ENCODE data around the gene GPR137B.

The GPR137B gene

DNA sequence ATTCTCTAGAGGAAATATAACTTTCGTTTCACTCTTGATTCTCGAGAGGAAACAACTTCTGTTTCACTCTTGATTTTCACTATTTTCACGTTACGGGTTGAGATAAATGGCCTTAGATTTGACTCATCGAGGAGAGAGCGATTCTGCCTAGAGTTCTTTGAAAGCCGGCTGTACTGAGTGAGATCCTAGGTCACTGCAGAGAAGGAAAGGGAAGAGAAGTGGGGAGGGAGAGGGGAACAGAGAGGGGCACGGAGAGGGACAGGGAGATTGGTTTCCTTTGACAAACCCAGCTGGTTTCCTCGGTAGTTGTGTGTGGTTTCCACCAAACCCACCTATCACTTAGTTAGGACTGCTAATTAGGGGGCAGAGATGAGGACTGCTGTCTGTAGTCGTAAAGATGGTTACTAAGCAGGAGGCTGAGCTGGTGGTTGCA is 21.6 kb upstream of the GPR137B start:
- no peak for TF ChIP-seq CTCF (IDR thresholded peaks at IDR 0.05; ENCODE audit: low read depth, low read length, missing control alignments)
- H3K4me3 ChIP-seq (ENCODE audit: low read depth, low read length): no peak overlapping the region
- DNase-seq: no peak
- no peaks in the 10 kb centered on the region for H3K27me3 ChIP-seq (replicated peaks)
- H3K27ac ChIP-seq: no peak overlapping the region
- no peaks in the 10 kb centered on the region for H3K36me3 ChIP-seq (replicated peaks)
- in situ Hi-C loops (cut with HindIII; ENCODE audit: low pct_ligation_motif_present, low sequenced_read_pairs): loop anchor here (25.0 kb wide), 1 partner anchor 367 kb away; no protein-coding TSS in a partner anchor

GRCh38 chr1:236122176-236122575 is 20.2 kb upstream of the GPR137B start:
- no peak overlapping the region for H3K4me3 ChIP-seq (ENCODE audit: low read depth, low read length)
- H3K36me3 ChIP-seq (replicated peaks): no peaks in the 10 kb centered on the region
- no peak overlapping the region for H3K27ac ChIP-seq
- no peaks in the 10 kb centered on the region for H3K27me3 ChIP-seq (replicated peaks)
- DNase-seq: no peak
- in situ Hi-C loops (cut with HindIII; ENCODE audit: low pct_ligation_motif_present, low sequenced_read_pairs): loop anchor here (25.0 kb wide), 1 partner anchor 365 kb away; no protein-coding TSS in a partner anchor
- no peak for TF ChIP-seq CTCF (IDR thresholded peaks at IDR 0.05; ENCODE audit: low read depth, low read length, missing control alignments)

DNA sequence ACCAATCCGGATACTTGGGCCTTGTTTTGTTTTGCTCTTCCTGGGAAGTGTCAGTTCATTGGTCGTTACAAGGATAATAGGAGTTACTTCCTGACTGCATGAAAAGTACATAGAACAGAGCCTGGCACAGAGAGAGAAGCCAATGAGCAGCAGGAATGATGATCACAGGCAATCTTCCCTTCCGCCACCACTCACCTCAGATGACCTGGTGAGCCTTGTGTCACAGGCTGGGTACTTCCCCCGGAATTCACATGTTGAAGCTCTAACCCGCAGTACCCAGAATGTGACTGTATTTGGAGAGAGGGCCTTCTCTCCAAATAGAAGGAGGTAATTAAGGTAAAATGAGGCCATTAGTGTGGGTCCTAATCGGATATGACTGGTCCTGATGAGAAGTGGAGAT is 18.8 kb upstream of the GPR137B start:
- DNase-seq: no peak
- Histone ChIP-seq H3K4me3 (ENCODE audit: low read depth, low read length) (no peak overlapping the region), H3K27ac (no peak overlapping the region), H3K36me3 (replicated peaks) (no peaks in the 10 kb centered on the region), H3K27me3 (replicated peaks) (no peaks in the 10 kb centered on the region)
- in situ Hi-C loops (cut with HindIII; ENCODE audit: low pct_ligation_motif_present, low sequenced_read_pairs): loop anchor here (25.0 kb wide), 1 partner anchor 364 kb away; no protein-coding TSS in a partner anchor
- TF ChIP-seq CTCF (IDR thresholded peaks at IDR 0.05; ENCODE audit: low read depth, low read length, missing control alignments): no peak

- no peak overlapping the region for H3K27ac ChIP-seq
- no peaks in the 10 kb centered on the region for H3K36me3 ChIP-seq (replicated peaks)
- in situ Hi-C loops (cut with HindIII; ENCODE audit: low pct_ligation_motif_present, low sequenced_read_pairs): loop anchor here (25.0 kb wide), 1 partner anchor 362 kb away; no protein-coding TSS in a partner anchor
- H3K4me3 ChIP-seq (ENCODE audit: low read depth, low read length): no peak overlapping the region
- TF ChIP-seq CTCF (IDR thresholded peaks at IDR 0.05; ENCODE audit: low read depth, low read length, missing control alignments): peak; percentile 36
- H3K27me3 ChIP-seq (replicated peaks): no peaks in the 10 kb centered on the region
- DNase-seq: no peak
Observed at GRCh38 chr1:236124965-236125364, 17.4 kb upstream of the GPR137B start.

DNA sequence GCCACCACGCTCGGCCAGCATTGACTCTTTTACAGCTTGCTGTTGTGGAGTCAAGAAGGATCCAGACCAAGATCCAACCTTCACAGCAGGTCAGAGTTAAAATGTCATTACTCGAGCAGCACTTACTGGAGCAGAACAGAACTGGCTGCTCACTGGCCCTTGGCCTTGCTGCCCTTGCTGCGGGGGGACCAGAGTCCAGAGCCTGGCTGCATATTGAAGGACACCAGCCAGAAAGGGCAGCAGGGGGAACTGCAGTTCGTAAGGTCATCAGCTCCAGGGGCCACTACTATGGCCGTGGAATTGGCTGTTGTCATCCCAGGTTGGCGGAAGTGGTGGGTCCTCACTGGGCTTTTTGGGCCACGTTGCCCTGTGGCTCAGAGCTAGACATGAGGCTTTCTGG is 15.3 kb upstream of the GPR137B start:
- no peak for TF ChIP-seq CTCF (IDR thresholded peaks at IDR 0.05; ENCODE audit: low read depth, low read length, missing control alignments)
- H3K36me3 ChIP-seq (replicated peaks): no peaks in the 10 kb centered on the region
- H3K4me3 ChIP-seq (ENCODE audit: low read depth, low read length): no peak overlapping the region
- DNase-seq: no peak
- no peak overlapping the region for H3K27ac ChIP-seq
- in situ Hi-C loops (cut with HindIII; ENCODE audit: low pct_ligation_motif_present, low sequenced_read_pairs): no loop called here
- H3K27me3 ChIP-seq (replicated peaks): no peaks in the 10 kb centered on the region

- Histone ChIP-seq H3K27me3 (replicated peaks) (no peaks in the 10 kb centered on the region), H3K36me3 (replicated peaks) (no peaks in the 10 kb centered on the region), H3K27ac (no peak overlapping the region), H3K4me3 (ENCODE audit: low read depth, low read length) (no peak overlapping the region)
- DNase-seq: no peak
- TF ChIP-seq CTCF (IDR thresholded peaks at IDR 0.05; ENCODE audit: low read depth, low read length, missing control alignments): no peak
- in situ Hi-C loops (cut with HindIII; ENCODE audit: low pct_ligation_motif_present, low sequenced_read_pairs): no loop called here
Observed at GRCh38 chr1:236128646-236129178, 13.6 kb upstream of the GPR137B start.

Measured in brain microvascular endothelial cell (primary cell).